Lower leg skin (tissue), 3 donors: ENCODE data around the gene ELAVL2.

Experiments used
- CTCF ChIP-seq, 3 donors: fragments of 450-650 bp; IDR thresholded peaks; one replicate each; pipeline ENCODE4 v1.5.1; 2016; ENCODE audit warnings: antibody characterized with exemption in 3 of 3, mild to moderate bottlenecking in 3 of 3, moderate library complexity in 2 of 3
- POLR2A ChIP-seq, 2 donors: fragments of 450-650 bp; IDR thresholded peaks; one replicate each; pipeline ENCODE4 v1.6.1; 2016 to 2017; ENCODE audit warnings: antibody characterized with exemption in 2 of 2, mild to moderate bottlenecking in 1 of 2, moderate library complexity in 1 of 2

GRCh38 chr9:23747088-23748075 is 78.7 kb downstream of the ELAVL2 start:
- TF ChIP-seq CTCF (IDR thresholded peaks at IDR 0.05) (no peak), POLR2A (IDR thresholded peaks at IDR 0.05) (no peak)
